Measurements from ENCODE around the gene ASPHD1.
A peak's percentile ranks its signal among the peaks of the same experiment; 100 is the strongest.

Gene ASPHD1

DNA sequence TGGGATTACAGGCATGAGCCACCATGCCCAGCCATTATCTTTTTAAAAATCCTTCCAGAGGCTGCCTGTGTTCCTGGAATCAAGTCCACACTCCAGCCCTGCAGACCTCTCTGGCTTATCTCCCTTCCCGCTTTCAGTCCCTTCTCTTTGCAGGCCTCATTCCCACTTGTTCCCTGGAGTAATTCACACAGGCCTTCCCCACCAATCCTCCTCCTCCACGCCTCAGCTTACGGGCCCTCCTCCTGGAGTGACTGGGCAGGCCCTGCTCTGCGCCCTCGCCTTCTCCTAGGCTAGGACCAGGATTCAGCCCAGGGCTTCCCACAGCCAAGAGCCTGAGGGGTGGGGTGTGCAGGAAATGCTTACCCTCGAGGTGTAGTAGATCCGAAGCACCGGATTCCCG lies 40.1 kb upstream of the ASPHD1 start:
- H3K36me3 ChIP-seq (ENCODE audit: insufficient read depth, low read length): peaks cover 28% of the 10 kb centered on the region
- H3K9me3 ChIP-seq (ENCODE audit: insufficient read depth, low read length, severe bottlenecking): no peaks in the 10 kb centered on the region
- H3K27me3 ChIP-seq (ENCODE audit: insufficient read depth, low read length, poor library complexity): no peaks in the 10 kb centered on the region
- 0 out of 2 replicates have a peak overlapping the region, but pooled peaks have one; percentile 2 for H3K4me2 ChIP-seq (ENCODE audit: insufficient read depth, low read length)
- no peak overlapping the region for H3K27ac ChIP-seq (ENCODE audit: low read length)
- ATAC-seq (ENCODE audit: insufficient read depth, low read depth) (no peak), DNase-seq (no peak)
- peaks cover 24% of the 10 kb centered on the region for H3K79me2 ChIP-seq (ENCODE audit: insufficient read depth, low read length)
- H2AFZ ChIP-seq (ENCODE audit: low read depth, low read length): no peak overlapping the region
- H3K9ac ChIP-seq (ENCODE audit: low read depth, low read length): no peak overlapping the region
- peaks cover 29% of the 10 kb centered on the region for H3K4me1 ChIP-seq (ENCODE audit: insufficient read depth, low read length)
- no peak overlapping the region for H3K4me3 ChIP-seq (ENCODE audit: low read depth in 1 of 2, low read length in 2 of 2)
- TF ChIP-seq, protein P1, sequence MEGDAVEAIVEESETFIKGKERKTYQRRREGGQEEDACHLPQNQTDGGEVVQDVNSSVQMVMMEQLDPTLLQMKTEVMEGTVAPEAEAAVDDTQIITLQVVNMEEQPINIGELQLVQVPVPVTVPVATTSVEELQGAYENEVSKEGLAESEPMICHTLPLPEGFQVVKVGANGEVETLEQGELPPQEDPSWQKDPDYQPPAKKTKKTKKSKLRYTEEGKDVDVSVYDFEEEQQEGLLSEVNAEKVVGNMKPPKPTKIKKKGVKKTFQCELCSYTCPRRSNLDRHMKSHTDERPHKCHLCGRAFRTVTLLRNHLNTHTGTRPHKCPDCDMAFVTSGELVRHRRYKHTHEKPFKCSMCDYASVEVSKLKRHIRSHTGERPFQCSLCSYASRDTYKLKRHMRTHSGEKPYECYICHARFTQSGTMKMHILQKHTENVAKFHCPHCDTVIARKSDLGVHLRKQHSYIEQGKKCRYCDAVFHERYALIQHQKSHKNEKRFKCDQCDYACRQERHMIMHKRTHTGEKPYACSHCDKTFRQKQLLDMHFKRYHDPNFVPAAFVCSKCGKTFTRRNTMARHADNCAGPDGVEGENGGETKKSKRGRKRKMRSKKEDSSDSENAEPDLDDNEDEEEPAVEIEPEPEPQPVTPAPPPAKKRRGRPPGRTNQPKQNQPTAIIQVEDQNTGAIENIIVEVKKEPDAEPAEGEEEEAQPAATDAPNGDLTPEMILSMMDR (IDR thresholded peaks at IDR 0.05; ENCODE audit: borderline replicate concordance, extremely low read depth, low read length, poor library complexity, severe bottlenecking): no peak
- TF ChIP-seq EZH2 (IDR thresholded peaks at IDR 0.05; ENCODE audit: borderline replicate concordance, low read depth, low read length, severe bottlenecking): no peak
- no peaks in the 10 kb centered on the region for H4K20me1 ChIP-seq (ENCODE audit: insufficient read depth, low read length)

DNA sequence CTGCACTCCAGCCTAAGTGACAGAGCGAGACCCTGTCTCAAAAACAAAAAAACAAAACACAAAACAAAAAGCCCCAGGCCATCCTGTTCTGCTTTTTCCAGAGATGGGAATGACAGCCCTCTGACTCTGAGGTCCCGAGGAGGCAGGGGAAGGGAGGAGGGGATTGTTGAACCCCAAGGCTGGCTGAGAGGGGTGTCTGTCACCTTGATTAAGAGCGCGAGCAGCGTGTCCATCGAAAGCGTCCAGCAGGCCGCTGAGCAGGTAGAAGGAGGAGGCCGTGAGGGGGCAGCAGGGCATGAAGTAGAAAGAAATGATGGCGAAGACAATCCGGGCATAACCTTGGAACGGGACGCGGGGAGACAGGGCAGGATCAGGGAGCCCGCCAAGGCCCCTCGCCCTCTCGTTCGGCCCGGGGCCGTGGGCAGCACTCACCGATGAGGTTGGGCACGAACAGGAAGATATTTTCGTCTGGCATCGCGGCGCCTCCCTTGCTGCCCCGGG lies 37.9 kb upstream of the ASPHD1 start:
- Histone ChIP-seq H3K36me3 (ENCODE audit: insufficient read depth, low read length) (peaks cover 28% of the 10 kb centered on the region), H3K9ac (ENCODE audit: low read depth, low read length) (peak overlapping the region; percentile 79), H3K4me1 (ENCODE audit: insufficient read depth, low read length) (peaks cover 30% of the 10 kb centered on the region), H4K20me1 (ENCODE audit: insufficient read depth, low read length) (no peaks in the 10 kb centered on the region), H3K4me3 (ENCODE audit: low read depth in 1 of 2, low read length in 2 of 2) (peak overlapping the region; percentile 78 to 84), H3K27me3 (ENCODE audit: insufficient read depth, low read length, poor library complexity) (no peaks in the 10 kb centered on the region), H3K4me2 (ENCODE audit: insufficient read depth, low read length) (peak overlapping the region; percentile 94), H3K9me3 (ENCODE audit: insufficient read depth, low read length, severe bottlenecking) (no peaks in the 10 kb centered on the region), H3K79me2 (ENCODE audit: insufficient read depth, low read length) (peaks cover 24% of the 10 kb centered on the region), H2AFZ (ENCODE audit: low read depth, low read length) (peak overlapping the region; percentile 65), H3K27ac (ENCODE audit: low read length) (peak overlapping the region; percentile 89)
- ATAC-seq (ENCODE audit: insufficient read depth, low read depth) (no peak; the same call in 2 of the 3 replicates), DNase-seq (no peak)
- TF ChIP-seq, protein P1 (IDR thresholded peaks at IDR 0.05; ENCODE audit: borderline replicate concordance, extremely low read depth, low read length, poor library complexity, severe bottlenecking): peak; percentile 23
- TF ChIP-seq EZH2 (IDR thresholded peaks at IDR 0.05; ENCODE audit: borderline replicate concordance, low read depth, low read length, severe bottlenecking): no peak

DNA sequence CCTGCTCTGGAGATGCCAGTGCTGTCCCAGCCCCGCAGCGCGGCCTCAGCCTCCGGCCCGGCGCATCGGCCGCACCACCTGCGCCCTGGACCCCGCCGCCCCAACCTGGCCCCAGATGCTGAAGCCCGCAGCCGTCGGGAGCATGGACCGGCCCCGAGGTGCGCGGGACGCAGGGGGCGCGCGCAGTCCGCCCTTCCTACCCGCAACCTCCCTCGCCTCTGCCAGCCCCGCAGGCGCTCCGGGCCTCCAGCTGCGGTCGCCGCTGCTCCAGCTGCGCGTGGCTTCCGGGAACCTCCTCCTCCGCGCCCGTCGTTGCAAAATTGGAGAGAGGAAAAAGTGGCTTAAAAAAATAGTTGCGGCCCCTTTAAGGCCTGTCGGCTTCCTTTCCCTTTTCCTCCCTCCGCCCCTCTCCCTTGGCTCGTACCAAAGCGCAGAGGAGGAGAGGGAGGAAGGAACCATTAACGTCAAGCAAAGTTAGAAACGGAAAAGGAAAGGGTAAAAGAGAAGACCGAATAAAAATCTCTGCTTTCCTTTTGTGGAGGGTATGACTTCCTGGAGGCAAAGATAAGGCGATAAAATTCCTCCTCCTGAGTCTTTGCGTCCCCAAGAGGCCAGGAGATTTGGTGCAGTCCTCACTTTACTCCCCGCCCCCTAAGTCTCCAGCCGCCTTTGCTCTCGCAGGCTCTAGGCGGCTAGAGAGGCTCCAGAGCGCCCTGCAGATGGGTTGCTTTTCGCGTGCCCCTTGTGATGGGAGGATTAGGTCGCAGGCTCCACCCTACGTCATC lies 37.2 kb upstream of the ASPHD1 start, which contains the start of gene CDIPT:
Gene CDIPT (minus strand): TSS at position 343 of the 785 bp plus-strand sequence. CDS start 369 bp downstream, outside the sequence.
- Histone ChIP-seq H3K4me3 (ENCODE audit: low read depth in 1 of 2, low read length in 2 of 2) (peak within 1 kb of the TSS; percentile 78 to 84), H4K20me1 (ENCODE audit: insufficient read depth, low read length) (no peaks in the 10 kb centered on the region), H3K79me2 (ENCODE audit: insufficient read depth, low read length) (peaks cover 24% of the 10 kb centered on the region), H3K27me3 (ENCODE audit: insufficient read depth, low read length, poor library complexity) (no peaks in the 10 kb centered on the region), H3K9ac (ENCODE audit: low read depth, low read length) (peak within 1 kb of the TSS; percentile 79), H3K27ac (ENCODE audit: low read length) (peak within 1 kb of the TSS; percentile 89), H3K9me3 (ENCODE audit: insufficient read depth, low read length, severe bottlenecking) (no peaks in the 10 kb centered on the region), H3K4me1 (ENCODE audit: insufficient read depth, low read length) (peaks cover 35% of the 10 kb centered on the region), H3K36me3 (ENCODE audit: insufficient read depth, low read length) (peaks cover 28% of the 10 kb centered on the region), H2AFZ (ENCODE audit: low read depth, low read length) (peak within 1 kb of the TSS; percentile 65), H3K4me2 (ENCODE audit: insufficient read depth, low read length) (peak within 1 kb of the TSS; percentile 94)
- DNase-seq (peak; percentile 96), ATAC-seq (ENCODE audit: insufficient read depth, low read depth) (peak; percentile 98)
- TF ChIP-seq, protein P1 (IDR thresholded peaks at IDR 0.05; ENCODE audit: borderline replicate concordance, extremely low read depth, low read length, poor library complexity, severe bottlenecking): peak; percentile 97
- no peak for TF ChIP-seq EZH2 (IDR thresholded peaks at IDR 0.05; ENCODE audit: borderline replicate concordance, low read depth, low read length, severe bottlenecking)
